Activated CD8-positive, alpha-beta memory T cell treated with anti-CD3 and anti-CD28 coated beads for 48 hours (primary cell): Measurements from ENCODE around the gene TMEM63B.
"Not testable (repeated sequence)": the region's sequence is repeated elsewhere in the genome, so short reads cannot be mapped to it uniquely, and the experiment has no call there.

Experiments used
- DNase-seq, 3 experiments: peaks; one replicate each; pipeline ENCODE4 v3.0.0-alpha.2; 2020; ENCODE audit warnings: low read depth in 2 of 3, low spot score in 2 of 3

Gene TMEM63B

DNA sequence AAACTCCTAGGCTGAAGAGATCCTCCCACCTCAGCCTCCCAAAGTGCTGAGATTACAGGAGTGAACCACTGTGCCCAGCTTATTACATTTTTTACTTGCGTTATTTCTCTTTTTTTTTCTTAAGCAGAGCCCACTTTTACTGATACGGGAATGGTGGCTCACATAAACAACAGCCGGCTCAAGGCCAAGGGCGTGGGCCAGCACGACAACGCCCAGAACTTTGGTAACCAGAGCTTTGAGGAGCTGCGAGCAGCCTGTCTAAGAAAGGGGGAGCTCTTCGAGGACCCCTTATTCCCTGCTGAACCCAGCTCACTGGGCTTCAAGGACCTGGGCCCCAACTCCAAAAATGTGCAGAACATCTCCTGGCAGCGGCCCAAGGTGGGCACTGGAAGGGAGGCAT lies 41.8 kb downstream of the TMEM63B start:
- DNase-seq, result no peak

DNA sequence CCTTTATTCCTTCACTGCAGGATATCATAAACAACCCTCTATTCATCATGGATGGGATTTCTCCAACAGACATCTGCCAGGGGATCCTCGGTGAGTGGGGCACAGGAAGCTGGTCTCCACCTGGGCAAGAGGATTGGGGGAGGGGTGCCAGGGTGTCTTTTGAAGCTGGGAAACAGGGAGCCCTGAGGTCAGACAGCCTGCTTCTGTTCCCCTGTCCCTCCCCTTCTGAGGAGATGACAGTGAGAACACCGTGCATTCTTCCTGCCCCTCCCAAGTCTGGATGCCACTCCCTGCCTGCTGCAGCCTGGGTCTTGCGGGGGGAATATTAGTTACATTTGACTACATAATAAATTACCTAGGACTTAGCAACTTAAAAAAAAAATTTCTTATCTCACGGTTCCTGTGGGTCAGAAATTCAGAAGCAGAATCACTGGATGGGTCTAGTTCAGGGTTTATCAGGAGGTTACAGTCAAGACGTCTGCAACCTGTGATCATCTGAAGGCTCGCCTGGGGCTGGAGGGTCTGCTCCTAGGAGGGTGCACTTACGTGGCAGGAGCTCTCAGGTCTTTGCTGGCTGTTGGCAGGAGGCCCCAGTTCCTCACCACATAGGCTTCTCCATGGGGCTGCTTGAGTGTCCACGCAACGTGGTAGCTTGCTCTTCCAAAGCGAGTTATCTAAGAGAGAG lies 42.7 kb downstream of the TMEM63B start:
- DNase-seq, result no peak

DNA sequence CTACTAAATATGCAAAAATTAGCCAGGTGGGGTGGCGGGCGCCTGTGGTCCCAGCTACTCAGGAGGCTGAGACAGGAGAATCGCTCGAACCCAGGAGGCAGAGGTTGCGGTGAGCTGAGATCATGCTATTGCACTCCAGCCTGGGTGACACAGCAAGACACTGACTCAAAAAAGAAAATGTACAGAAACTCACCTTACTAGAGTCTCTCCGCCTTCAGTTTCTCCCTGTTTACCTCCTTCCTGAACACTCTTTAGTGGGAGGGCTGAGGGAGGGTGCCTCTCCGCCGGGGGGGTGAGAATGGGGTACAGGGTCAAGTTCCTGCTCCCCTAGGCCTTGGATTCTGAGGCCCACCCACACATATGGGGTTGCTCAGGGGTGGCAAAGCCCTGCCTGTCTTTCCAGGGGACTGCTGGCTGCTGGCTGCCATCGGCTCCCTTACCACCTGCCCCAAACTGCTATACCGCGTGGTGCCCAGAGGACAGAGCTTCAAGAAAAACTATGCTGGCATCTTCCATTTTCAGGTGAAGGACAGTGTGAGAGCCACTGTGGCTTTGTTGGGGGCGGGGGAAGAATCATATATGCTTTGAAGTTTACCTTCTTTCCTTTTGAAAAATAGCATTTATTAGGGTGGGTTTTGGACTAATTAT lies 44.7 kb downstream of the TMEM63B start:
- no peak for DNase-seq

DNA sequence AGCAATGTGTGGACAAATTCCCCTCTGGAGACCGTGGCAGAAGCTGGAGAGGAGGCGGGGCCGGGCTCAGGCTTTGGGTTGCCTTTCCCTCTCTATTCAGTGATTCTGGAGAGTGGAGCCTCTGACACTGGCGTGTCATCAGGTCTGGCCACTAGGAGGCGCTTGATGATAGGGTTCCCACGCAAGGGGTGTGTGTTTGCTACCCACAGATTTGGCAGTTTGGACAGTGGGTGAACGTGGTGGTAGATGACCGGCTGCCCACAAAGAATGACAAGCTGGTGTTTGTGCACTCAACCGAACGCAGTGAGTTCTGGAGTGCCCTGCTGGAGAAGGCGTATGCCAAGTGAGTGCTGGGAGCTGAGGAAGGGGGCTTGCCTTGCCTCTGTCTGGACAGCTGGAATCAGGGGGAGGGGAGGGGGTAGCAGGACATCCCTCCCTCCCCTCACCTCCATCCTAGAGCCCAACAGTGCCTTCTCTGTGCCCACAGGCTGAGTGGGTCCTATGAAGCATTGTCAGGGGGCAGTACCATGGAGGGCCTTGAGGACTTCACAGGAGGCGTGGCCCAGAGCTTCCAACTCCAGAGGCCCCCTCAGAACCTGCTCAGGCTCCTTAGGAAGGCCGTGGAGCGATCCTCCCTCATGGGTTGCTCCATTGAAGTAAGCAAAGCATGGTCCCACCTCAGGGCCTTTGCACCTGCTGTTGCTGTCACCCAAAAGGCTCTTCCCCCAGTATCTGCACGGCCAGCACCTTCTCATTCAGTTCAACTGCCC lies 45.6 kb downstream of the TMEM63B start:
- peak; percentile 42 to 76 (median 51) for DNase-seq

DNA sequence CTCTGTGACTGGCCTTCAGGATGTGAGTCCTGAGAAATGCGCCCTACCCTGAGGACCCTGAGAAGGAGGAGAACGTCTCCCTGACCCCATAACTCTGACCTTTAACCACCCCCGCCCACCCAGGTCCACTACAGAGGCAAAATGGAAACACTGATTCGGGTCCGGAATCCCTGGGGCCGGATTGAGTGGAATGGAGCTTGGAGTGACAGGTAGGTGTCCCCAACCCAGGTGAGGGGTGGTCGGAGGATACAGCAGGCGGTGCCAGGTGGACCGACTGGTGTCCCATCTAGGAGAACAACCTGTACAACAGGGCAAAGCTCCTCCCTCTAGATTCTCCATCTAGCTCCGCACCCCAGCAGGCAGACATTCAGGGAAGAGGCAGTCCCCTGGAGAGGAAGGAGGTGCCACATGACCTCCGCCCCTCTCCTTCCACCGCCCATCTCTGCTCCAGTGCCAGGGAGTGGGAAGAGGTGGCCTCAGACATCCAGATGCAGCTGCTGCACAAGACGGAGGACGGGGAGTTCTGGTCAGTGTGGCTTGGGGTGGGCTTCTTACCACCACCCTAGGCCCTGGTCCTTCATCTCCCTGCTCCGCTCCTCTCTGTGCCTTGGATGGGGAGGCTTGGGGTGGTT lies 48.9 kb downstream of the TMEM63B start:
- DNase-seq, result no peak

DNA sequence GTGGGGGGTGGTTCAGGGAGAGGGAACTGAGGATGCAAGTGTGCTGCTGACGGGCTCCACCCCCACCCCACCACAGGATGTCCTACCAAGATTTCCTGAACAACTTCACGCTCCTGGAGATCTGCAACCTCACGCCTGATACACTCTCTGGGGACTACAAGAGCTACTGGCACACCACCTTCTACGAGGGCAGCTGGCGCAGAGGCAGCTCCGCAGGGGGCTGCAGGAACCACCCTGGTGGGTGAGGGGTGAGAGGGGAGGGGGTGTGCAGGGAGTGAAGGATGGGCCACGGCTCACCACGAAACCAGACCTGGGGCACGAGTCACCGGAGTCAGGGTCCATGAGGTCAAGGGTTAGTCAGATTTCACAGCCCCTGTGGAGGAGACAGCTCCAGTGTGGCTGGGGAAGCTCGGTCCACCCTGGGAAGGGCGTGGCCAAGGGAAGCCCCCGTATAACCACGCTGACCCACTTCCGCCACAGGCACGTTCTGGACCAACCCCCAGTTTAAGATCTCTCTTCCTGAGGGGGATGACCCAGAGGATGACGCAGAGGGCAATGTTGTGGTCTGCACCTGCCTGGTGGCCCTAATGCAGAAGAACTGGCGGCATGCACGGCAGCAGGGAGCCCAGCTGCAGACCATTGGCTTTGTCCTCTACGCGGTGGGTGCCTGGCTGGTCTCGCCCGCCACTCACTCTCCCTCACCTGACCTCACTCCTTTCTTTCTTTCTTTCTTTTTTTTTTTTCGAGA lies 49.6 kb downstream of the TMEM63B start:
- DNase-seq, result peak in 1 of 3 experiments; percentile 18

DNA sequence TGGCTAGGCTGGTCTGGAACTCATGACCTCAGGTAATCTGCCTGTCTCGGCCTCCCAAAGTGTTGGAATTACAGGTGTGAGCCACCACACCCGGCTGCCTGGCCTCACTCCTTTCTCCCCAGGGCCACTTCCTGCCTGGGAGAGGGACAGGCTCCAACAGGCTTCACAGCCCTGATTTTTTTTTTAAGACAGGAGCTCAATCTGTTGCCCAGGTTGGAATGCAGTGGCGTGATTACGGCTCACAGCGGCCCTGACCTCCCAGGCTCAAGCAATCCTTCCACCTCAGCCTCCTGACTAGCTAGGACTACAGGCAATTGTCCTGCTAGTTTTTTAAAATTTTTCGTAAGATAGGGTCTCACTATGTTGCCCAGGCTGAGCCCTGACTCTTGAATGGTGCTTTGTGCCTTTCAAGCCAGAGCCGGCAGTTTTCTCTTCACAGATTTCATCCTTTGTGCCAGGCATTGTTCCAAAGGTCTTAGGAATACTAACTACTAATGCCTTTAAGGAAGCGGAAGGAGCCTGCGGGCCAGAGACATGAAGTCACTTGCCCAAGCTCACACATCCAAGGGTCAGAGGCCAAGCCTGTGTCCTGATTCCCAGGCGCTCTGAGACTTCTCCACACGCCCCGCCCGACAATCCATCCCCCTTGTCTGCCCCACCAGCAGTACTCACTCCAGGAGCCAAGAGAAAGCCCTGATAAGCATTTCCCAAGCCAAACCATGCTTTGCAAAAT lies 50.5 kb downstream of the TMEM63B start:
- no peak for DNase-seq

DNA sequence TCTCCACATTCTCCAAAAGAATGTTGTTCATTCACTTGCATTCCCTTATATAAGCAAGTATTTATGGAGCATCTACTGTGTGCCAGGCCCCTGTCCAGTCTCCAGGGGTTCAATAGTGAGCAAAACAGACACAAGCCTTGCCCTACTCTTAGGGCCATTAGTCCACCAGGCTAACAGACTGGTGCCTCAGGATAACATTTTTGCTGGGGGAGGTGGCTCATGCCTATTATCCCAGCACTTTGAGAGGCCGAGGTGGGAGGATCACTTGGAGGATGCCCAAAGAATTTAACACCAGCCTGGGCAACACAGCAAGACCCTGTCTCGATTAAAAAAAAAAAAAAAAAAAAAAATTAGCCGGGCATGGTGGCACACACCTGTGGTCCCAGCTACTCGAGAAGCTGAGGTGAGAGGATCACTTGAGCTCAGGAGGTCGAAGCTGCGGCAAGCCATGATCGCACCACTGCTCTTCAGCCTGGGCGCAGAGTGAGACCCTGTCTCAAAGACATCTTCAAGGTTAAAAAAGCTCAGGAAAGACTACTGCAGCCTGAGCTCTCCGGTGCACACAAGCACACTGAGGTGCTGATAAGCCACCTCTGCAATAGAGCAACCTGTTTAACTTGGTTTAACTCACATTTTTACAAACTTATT lies 51.2 kb downstream of the TMEM63B start:
- DNase-seq, result no peak

DNA sequence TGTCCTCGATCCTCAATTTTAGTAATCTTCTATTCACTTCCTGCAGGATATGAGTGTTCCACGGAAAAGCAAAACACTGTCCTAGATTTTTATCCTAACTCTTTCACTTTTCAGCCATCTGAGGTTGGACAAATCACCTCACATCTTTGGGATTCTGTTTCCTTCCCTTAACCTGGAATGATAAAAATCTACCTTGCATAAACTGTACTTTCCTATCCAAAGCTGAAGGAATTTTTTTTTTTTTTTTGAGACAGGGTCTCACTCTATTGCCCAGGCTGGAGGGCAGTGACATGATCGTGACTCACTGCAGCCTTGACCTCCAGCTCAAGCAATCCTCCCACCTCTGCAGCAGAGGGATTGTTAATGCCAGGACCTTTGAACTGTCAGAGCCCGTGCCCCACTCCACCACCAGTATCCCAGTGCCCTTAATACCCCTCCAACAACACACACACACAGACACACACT lies 51.8 kb downstream of the TMEM63B start:
- DNase-seq, result no peak

DNA sequence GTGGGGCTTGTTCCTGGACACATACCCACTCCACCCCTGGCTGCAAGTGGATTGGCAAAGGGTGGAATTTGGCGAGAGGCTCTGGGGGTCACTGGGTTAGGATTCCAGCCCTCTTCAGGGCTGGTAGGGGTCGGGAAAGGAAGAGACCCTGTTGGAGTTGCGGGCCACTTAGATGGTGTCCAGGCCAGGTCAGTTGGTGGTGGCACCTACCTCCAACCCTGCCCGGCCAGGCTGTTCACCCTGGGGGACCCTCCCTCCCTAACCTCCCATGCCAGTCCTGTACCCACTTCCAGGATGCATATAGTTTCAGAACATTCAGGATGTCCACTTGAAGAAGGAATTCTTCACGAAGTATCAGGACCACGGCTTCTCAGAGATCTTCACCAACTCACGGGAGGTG lies 52.3 kb downstream of the TMEM63B start:
- no peak for DNase-seq

DNA sequence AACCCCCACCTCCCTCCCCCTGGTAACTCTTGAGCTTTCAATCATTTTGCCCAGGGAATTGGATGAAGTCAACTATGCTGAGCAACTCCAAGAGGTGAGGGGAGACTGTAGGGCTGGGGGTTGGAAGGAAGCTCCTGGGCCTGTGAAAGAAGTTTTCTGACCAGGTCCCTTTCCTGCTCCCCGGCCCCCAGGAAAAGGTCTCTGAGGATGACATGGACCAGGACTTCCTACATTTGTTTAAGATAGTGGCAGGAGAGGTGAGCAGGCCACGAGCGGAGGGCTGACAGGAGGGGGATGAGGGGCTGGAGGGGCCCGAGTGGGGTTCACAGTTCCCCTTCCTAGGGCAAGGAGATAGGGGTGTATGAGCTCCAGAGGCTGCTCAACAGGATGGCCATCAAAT lies 53.1 kb downstream of the TMEM63B start:
- no peak for DNase-seq

DNA sequence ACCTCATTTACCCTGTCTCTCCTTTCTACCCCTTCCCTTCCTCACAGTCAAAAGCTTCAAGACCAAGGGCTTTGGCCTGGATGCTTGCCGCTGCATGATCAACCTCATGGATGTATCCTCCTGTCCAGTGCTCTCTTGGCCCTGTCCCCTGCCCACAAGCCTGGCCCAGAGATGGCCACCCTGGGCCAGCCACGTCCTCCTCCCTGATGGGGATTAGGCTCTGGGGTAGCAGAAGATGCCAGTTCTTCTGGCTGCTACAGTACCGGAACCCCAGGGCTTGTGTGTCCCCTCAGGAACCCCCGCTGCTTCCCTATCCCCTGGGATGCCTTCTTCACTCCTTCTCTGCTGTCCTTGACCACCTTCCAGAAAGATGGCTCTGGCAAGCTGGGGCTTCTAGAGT lies 53.5 kb downstream of the TMEM63B start:
- no peak for DNase-seq

DNA sequence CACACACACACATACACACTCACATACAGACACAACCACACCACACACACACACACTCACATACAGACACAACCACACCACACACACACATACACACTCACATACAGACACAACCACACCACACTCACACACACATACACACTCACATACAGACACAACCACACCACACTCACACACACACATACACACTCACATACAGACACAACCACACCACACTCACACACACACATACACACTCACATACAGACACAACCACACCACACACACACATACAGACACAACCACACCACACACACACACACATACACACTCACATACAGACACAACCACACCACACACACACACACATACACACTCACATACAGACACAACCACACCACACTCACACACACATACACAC lies 54.4 kb downstream of the TMEM63B start:
- DNase-seq, result not testable (repeated sequence)

DNA sequence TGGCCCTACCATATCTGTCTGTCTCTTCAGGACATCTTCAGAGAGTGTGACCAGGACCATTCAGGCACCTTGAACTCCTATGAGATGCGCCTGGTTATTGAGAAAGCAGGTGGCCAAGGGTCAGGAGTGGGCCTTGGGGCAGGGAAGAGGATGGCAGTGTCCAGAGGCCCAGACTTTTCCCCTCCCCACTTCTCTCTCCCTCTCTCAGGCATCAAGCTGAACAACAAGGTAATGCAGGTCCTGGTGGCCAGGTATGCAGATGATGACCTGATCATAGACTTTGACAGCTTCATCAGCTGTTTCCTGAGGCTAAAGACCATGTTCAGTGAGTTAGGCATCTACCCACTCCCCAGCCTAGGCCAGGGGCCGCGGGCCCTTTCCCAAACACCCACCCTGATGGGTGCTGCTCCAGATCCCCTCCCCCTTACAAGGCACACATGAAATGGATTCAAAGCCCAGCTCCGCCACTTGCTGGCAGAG lies 55.6 kb downstream of the TMEM63B start:
- no peak for DNase-seq

DNA sequence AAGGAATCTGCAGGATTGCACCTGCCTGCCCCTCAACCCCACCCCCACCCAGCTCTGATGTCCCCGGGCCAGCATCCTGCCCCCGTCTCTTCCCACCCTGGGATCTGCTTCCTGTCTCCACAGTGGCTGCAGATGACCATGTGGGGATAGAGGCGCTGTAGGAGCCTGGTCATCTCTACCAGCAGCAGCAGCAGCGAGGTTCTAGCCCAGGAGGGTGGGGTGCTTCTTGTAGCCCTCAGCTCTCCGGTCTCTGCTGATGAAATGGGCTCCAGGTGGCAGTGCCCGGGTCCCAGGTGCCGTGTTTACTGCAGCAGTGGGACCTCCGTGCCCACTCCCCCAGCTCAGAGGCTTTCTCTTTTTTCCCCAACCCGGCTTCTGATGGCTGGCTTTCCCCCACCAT lies 56.4 kb downstream of the TMEM63B start:
- DNase-seq, result no peak

DNA sequence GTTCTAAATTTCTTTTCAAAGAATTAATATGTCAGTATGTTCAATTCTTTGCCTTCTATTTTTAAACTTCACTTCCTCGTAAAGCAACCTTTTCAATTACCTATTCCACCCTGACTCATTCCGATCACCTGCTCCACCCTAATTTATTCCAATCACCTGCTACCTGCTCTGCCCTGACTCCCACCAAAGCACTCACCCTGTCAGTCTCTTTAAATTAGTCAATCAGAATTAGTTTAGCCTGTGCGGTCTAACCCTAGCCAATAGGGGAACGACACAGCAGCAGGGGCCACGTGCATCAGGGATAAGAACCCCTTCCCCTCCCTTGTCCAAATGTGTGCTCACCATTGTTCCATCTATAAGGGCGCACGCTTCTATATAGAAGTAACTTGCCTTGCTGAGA lies 58.0 kb downstream of the TMEM63B start:
- not testable (repeated sequence) for DNase-seq

DNA sequence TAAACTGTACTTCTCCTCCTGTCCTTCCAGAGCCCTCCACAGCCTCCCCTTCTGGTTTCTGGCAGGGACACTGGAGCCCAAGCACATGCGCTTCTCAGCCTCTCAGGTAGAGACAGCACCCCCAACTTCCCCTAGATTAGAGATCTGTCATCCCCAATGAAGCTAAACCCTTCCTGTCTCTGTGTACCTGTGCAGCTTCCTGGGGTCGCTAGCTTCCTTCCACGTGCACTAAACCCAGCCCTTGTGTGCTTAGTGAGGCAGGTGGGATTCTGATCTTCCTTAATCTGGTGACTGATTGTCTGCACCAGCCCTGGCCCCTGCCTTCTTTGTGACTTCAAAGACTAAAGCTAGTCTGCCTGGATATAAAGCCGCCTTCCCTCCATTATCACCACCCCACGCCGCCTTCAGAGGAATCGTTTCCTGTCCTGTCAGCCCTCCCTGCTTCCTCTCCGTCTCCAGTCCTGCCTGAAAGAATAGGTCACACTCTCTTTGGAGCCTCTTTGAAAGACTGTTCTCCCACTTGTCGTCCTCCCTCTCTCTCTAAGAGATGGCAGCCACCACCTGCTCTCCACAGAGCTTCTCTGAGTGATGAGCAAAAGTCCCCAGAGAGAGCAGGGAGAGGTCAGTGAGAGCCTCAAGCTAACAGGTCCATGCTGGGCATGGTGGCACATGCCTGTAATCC lies 58.7 kb downstream of the TMEM63B start:
- DNase-seq, result no peak

DNA sequence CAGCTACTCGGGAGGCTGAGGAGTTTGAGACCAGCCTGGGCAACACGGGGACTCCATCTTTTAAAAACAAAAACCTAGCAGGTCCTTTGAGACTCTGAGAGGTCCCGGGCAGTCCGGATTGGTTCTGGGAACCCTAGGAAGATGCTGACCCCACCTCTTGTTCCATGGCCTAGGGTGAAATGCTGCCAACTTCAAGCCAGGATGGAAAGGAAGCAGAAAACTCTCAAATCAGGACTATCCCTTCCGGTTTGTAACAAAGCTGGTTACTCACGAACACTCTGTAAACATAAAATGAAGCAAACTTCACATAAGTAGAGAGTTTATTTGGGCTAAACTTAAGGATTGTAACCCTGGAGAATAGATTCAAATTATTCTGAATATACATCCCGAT lies 59.3 kb downstream of the TMEM63B start:
- DNase-seq, result no peak

DNA sequence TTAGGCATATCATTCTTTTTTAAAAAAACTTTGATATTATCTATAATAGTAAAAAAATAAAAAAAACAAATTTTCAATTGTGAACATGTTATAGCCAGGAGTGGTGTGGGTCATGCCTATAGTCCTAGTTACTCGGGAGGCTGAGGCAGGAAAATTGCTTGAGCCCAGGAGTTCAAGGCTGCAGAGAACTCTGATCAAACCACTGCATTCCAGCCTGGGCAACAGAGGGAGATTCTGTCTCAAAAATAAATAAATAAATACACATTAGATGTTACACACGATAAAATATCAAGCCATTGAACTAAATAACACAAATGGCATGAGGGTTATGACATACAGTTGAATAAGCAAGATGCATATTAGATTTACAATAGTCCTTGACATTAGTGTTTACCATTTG lies 61.5 kb downstream of the TMEM63B start:
- DNase-seq, result no peak
